Neutrophil (primary cell): ENCODE results near the gene PPM1L.

Experiments used
- H3K27ac ChIP-seq: fragments of 200-600 bp; sonication (generic); 2 replicates; pipeline ENCODE4 v1.5.1; 2016; ENCODE audit warnings: mild to moderate bottlenecking, moderate library complexity
- H3K27me3 ChIP-seq: fragments of 200-600 bp; sonication (generic); 2 replicates; pipeline ENCODE4 v1.6.0; 2016; ENCODE audit warnings: mild to moderate bottlenecking
- H3K36me3 ChIP-seq: fragments of 200-600 bp; sonication (generic); 2 replicates; pipeline ENCODE4 v1.5.1; 2017
- H3K4me1 ChIP-seq, 2 experiments: fragments of 200-600 bp in 1 of 2; sonication (generic) in 1 of 2; 1 replicate in 1 of 2; 2 replicates in 1 of 2; pipeline versions ENCODE4 v1.5.1 to v1.6.1; 2013 to 2016; ENCODE audit warnings: low read depth in 1 of 2, low read length in 1 of 2, mild to moderate bottlenecking in 1 of 2, moderate library complexity in 1 of 2; ENCODE audit not compliant: control insufficient read depth in 1 of 2, insufficient read depth in 1 of 2
- H3K4me3 ChIP-seq, 2 experiments: fragments of 200-600 bp in 1 of 2; sonication (generic) in 1 of 2; 1 replicate in 1 of 2; 2 replicates in 1 of 2; pipeline ENCODE4 v1.5.1; 2013 to 2016; ENCODE audit warnings: low read depth in 1 of 2, low read length in 1 of 2, mild to moderate bottlenecking in 1 of 2, moderate library complexity in 1 of 2
- H3K9me3 ChIP-seq: fragments of 200-600 bp; sonication (generic); 2 replicates; pipeline ENCODE4 v1.5.1; 2016
- CTCF ChIP-seq: fragments of 200-600 bp; sonication (generic); IDR thresholded peaks from 2 replicates; pipeline ENCODE4 v1.5.1; 2016; ENCODE audit warnings: antibody characterized with exemption

PPM1L gene

GRCh38 chr3:161070980-161071663 is 315.1 kb downstream of the PPM1L start:
- Histone ChIP-seq H3K27me3 (no peaks in the 10 kb centered on the region), H3K4me3 (no peak overlapping the region), H3K27ac (no peak overlapping the region), H3K4me1 (peaks cover 22 to 44% of the 10 kb centered on the region in 2 experiments), H3K9me3 (no peaks in the 10 kb centered on the region), H3K36me3 (no peaks in the 10 kb centered on the region)
- TF ChIP-seq CTCF, result no peak

GRCh38 chr3:161072211-161072621 is 316.2 kb downstream of the PPM1L start:
- Histone ChIP-seq H3K9me3 (no peaks in the 10 kb centered on the region), H3K27ac (no peak overlapping the region)

GRCh38 chr3:161072751-161073150 is 316.7 kb downstream of the PPM1L start:
- H3K36me3 ChIP-seq, result no peaks in the 10 kb centered on the region
- H3K27me3 ChIP-seq, result no peaks in the 10 kb centered on the region
- TF ChIP-seq CTCF, result no peak
- H3K4me3 ChIP-seq, result no peak overlapping the region
- no peaks in the 10 kb centered on the region for H3K9me3 ChIP-seq
- no peak overlapping the region for H3K27ac ChIP-seq
- H3K4me1 ChIP-seq, result peaks cover 6 to 27% of the 10 kb centered on the region in 2 experiments

More at GRCh38 chr3:161072211-161072621, 316.2 kb downstream of the PPM1L start:
- no peak for TF ChIP-seq CTCF
- Histone ChIP-seq H3K4me1 (peaks cover 12 to 33% of the 10 kb centered on the region in 2 experiments), H3K36me3 (no peaks in the 10 kb centered on the region), H3K4me3 (no peak overlapping the region), H3K27me3 (no peaks in the 10 kb centered on the region)

- H3K4me1 ChIP-seq, result peaks cover 5 to 24% of the 10 kb centered on the region in 2 experiments
- no peak overlapping the region for H3K4me3 ChIP-seq
- no peaks in the 10 kb centered on the region for H3K27me3 ChIP-seq
- no peaks in the 10 kb centered on the region for H3K36me3 ChIP-seq
- no peaks in the 10 kb centered on the region for H3K9me3 ChIP-seq
- no peak for TF ChIP-seq CTCF
- no peak overlapping the region for H3K27ac ChIP-seq
Measured at GRCh38 chr3:161073181-161073580, 317.1 kb downstream of the PPM1L start.

GRCh38 chr3:161081633-161082032 is 325.6 kb downstream of the PPM1L start:
- Histone ChIP-seq H3K4me1 (peaks cover 14 to 15% of the 10 kb centered on the region in 2 experiments), H3K4me3 (no peak overlapping the region), H3K9me3 (no peaks in the 10 kb centered on the region), H3K27ac (peak overlapping the region; percentile 54), H3K36me3 (peaks cover 14% of the 10 kb centered on the region), H3K27me3 (no peaks in the 10 kb centered on the region)
- no peak for TF ChIP-seq CTCF
